Keratinocyte (primary cell): ENCODE data around the gene CCL26. TPM values are rescaled to one million over a fixed set of nuclear protein-coding genes. Genes with fewer than 3 reads are reported as not detected.

Experiments
- DNase-seq: peaks from one replicate; pipeline ENCODE4 v3.0.0-alpha.2; 2011; ENCODE audit warnings: low read depth, missing footprints, low spot score
- FAIRE-seq: peaks from 2 replicates; lab custom pipeline; 2011; peaks lifted over from hg19 to GRCh38; lab: Jason Lieb, UNC
- H2AFZ ChIP-seq: 2 replicates; pipeline ENCODE4 v1.6.0; 2012; ENCODE audit warnings: low read length, control low read depth, inconsistent platforms; ENCODE audit not compliant: control insufficient read depth
- H3K27ac ChIP-seq: 2 replicates; pipeline ENCODE4 v1.5.1; 2011; ENCODE audit warnings: low read length; ENCODE audit not compliant: control insufficient read depth, insufficient read depth
- H3K27me3 ChIP-seq: 3 replicates; pipeline ENCODE4 v1.6.0; 2011; ENCODE audit warnings: low read length; ENCODE audit not compliant: control insufficient read depth, insufficient read depth; ENCODE audit errors: extremely low read depth
- H3K36me3 ChIP-seq, 2 experiments: 2 replicates in 1 of 2; 3 replicates in 1 of 2; pipeline ENCODE4 v1.5.1; 2011; ENCODE audit warnings: low read length in 2 of 2, mild to moderate bottlenecking in 1 of 2; ENCODE audit not compliant: control insufficient read depth in 2 of 2, insufficient read depth in 2 of 2; ENCODE audit errors: extremely low read depth in 1 of 2
- H3K4me1 ChIP-seq: 3 replicates; pipeline ENCODE4 v1.5.1; 2011; ENCODE audit warnings: low read length; ENCODE audit not compliant: control insufficient read depth, insufficient read depth; ENCODE audit errors: extremely low read depth
- H3K4me2 ChIP-seq: 3 replicates; pipeline ENCODE4 v1.6.0; 2011; ENCODE audit warnings: low read depth, low read length; ENCODE audit not compliant: control insufficient read depth, insufficient read depth; ENCODE audit errors: extremely low read depth
- H3K4me3 ChIP-seq, 3 experiments: fragments of 200-600 bp in 1 of 3; sonication (generic) in 1 of 3; 2 replicates in 2 of 3; 3 replicates in 1 of 3; pipeline ENCODE4 v1.5.1; 2011 to 2016; ENCODE audit warnings: low read length in 3 of 3, mild to moderate bottlenecking in 3 of 3, control low read depth in 2 of 3, inconsistent platforms in 1 of 3, low read depth in 1 of 3, mixed read lengths in 1 of 3, mixed run types in 1 of 3, moderate library complexity in 1 of 3; ENCODE audit not compliant: control insufficient read depth in 2 of 3, insufficient read depth in 2 of 3; ENCODE audit errors: extremely low read depth in 1 of 3
- H3K79me2 ChIP-seq: 2 replicates; pipeline ENCODE4 v1.6.0; 2012; ENCODE audit warnings: low read length; ENCODE audit not compliant: control insufficient read depth, insufficient read depth
- H3K9ac ChIP-seq: 3 replicates; pipeline ENCODE4 v1.6.0; 2011; ENCODE audit warnings: low read length; ENCODE audit not compliant: control insufficient read depth, insufficient read depth; ENCODE audit errors: extremely low read depth
- H3K9me1 ChIP-seq: 3 replicates; pipeline ENCODE4 v1.6.0; 2011; ENCODE audit warnings: low read length; ENCODE audit not compliant: control insufficient read depth, insufficient read depth; ENCODE audit errors: extremely low read depth
- H3K9me3 ChIP-seq: 2 replicates; pipeline ENCODE4 v1.5.1; 2012; ENCODE audit warnings: low read depth, low read length; ENCODE audit not compliant: control insufficient read depth
- H4K20me1 ChIP-seq: 3 replicates; pipeline ENCODE4 v1.6.0; 2011; ENCODE audit warnings: low read length; ENCODE audit not compliant: control insufficient read depth, insufficient read depth; ENCODE audit errors: extremely low read depth
- CTCF ChIP-seq, 3 experiments: IDR thresholded peaks in 1 of 3; conservative IDR thresholded peaks in 1 of 3; optimal IDR thresholded peaks in 1 of 3; 2 replicates in 2 of 3; 3 replicates in 1 of 3; pipeline versions ENCODE3 to v1.5.1; 2011; ENCODE audit warnings: low read length in 3 of 3, mild to moderate bottlenecking in 3 of 3, moderate library complexity in 2 of 3, control low read depth in 1 of 3, inconsistent platforms in 1 of 3; ENCODE audit not compliant: insufficient read depth in 2 of 3; ENCODE audit errors: extremely low read depth in 1 of 3
- EZH2 ChIP-seq: IDR thresholded peaks from one replicate; pipeline ENCODE4 v1.6.1; 2012; ENCODE audit warnings: inconsistent platforms, mild to moderate bottlenecking, low read length, moderate library complexity
- dilution Hi-C: fragments of 300-500 bp; cut with MboI; formaldehyde crosslinking; loops from one replicate; pipeline ENCODE4 v1.7.0; 2020; ENCODE audit warnings: low sequenced_read_pairs; ENCODE audit not compliant: extremely low pct_ligation_motif_present
- polyA plus RNA-seq, 5 experiments: library from polyadenylated mRNA; depleted of rRNA in 3 of 5; stranded (reverse) in 3 of 5; stranded (forward) in 1 of 5; unstranded in 1 of 5; fragments of >200 nt; gene quantifications; 1 replicate in 1 of 5; 2 replicates in 3 of 5; 3 replicates in 1 of 5; pipeline versions ENCODE4 v1.2.1 to v1.2.3, GENCODE V29; 2011 to 2012; ENCODE audit warnings: missing spikeins in 2 of 5, low read depth in 1 of 5, low replicate concordance in 1 of 5

Gene CCL26
- polyA plus RNA-seq, 1 donor (not counting 4 experiments of a cell fraction or from before 2014, with no cell fraction given): not detected

GRCh38 chr7:75807452-75807851, 35.4 kb upstream of the CCL26 start:
- peaks cover 9% of the 10 kb centered on the region for H3K9me3 ChIP-seq
- DNase-seq (no peak), FAIRE-seq (no peak)
- H3K4me3 ChIP-seq: no peak overlapping the region
- H3K9me1 ChIP-seq: no peaks in the 10 kb centered on the region
- dilution Hi-C loops: no loop called here
- no peak overlapping the region for H3K4me2 ChIP-seq
- H3K9ac ChIP-seq: no peak overlapping the region
- H2AFZ ChIP-seq: no peak overlapping the region
- H3K27me3 ChIP-seq: no peaks in the 10 kb centered on the region
- H3K4me1 ChIP-seq: no peaks in the 10 kb centered on the region
- TF ChIP-seq EZH2 (no peak), CTCF (optimal IDR thresholded peaks at IDR 0.05 in 1 of 3, IDR thresholded peaks at IDR 0.05 in 1 of 3, conservative IDR thresholded peaks at IDR 0.05 in 1 of 3; ENCODE audit: extremely low read depth in 1 of 3, insufficient read depth in 2 of 3, low read length in 3 of 3) (no peak)
- no peaks in the 10 kb centered on the region for H3K79me2 ChIP-seq
- H4K20me1 ChIP-seq: no peaks in the 10 kb centered on the region
- H3K27ac ChIP-seq: no peak overlapping the region
- no peaks in the 10 kb centered on the region for H3K36me3 ChIP-seq

- H3K9ac ChIP-seq: no peak overlapping the region
- dilution Hi-C loops: no loop called here
- no peaks in the 10 kb centered on the region for H3K9me1 ChIP-seq
- H3K4me2 ChIP-seq: no peak overlapping the region
- H2AFZ ChIP-seq: no peak overlapping the region
- no peak for DNase-seq
- H3K9me3 ChIP-seq: peaks cover 9% of the 10 kb centered on the region
- no peak for FAIRE-seq
- H3K27ac ChIP-seq: no peak overlapping the region
- no peaks in the 10 kb centered on the region for H3K27me3 ChIP-seq
- H3K36me3 ChIP-seq: no peaks in the 10 kb centered on the region
- H4K20me1 ChIP-seq: no peaks in the 10 kb centered on the region
- H3K4me3 ChIP-seq: no peak overlapping the region
- TF ChIP-seq EZH2 (no peak), CTCF (optimal IDR thresholded peaks at IDR 0.05 in 1 of 3, IDR thresholded peaks at IDR 0.05 in 1 of 3, conservative IDR thresholded peaks at IDR 0.05 in 1 of 3; ENCODE audit: extremely low read depth in 1 of 3, insufficient read depth in 2 of 3, low read length in 3 of 3) (no peak)
- H3K79me2 ChIP-seq: no peaks in the 10 kb centered on the region
- no peaks in the 10 kb centered on the region for H3K4me1 ChIP-seq
Observed at GRCh38 chr7:75806560-75807307, 34.7 kb upstream of the CCL26 start.
